GM19099 (cell line): ENCODE measurements around the gene SERPINB6.

Source experiments
- POLR2A ChIP-seq: IDR thresholded peaks from 3 replicates; pipeline ENCODE4 v1.6.1; 2011; ENCODE audit warnings: low read depth; ENCODE audit not compliant: insufficient read length; ENCODE audit errors: extremely low read depth

Gene SERPINB6

GRCh38 chr6:2935566-2936291, 35.6 kb downstream of the SERPINB6 start:
- TF ChIP-seq POLR2A, result no peak

GRCh38 chr6:2934057-2934456, 37.3 kb downstream of the SERPINB6 start:
- no peak for TF ChIP-seq POLR2A

GRCh38 chr6:2931970-2932748, 39.2 kb downstream of the SERPINB6 start:
- TF ChIP-seq POLR2A, result no peak

DNA sequence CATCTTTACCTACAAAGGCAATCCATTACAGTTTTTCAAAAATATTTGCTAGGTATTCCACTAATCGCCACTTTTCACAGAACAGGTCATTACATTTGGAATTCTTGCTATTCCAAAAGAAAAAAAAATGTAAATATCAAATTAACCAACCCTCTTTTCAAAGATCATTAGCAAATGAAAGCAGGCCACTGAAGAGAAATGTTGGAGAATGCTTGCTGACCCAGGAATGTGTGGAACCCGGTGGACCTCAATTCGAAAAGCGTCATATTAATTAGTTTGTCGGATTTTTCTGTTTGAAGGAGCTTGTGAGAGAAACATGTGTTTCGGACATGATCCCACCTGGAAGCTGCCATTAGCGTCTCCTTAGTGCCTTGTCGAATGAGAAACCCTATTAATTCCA, 40.3 kb downstream of the SERPINB6 start:
- no peak for TF ChIP-seq POLR2A

DNA sequence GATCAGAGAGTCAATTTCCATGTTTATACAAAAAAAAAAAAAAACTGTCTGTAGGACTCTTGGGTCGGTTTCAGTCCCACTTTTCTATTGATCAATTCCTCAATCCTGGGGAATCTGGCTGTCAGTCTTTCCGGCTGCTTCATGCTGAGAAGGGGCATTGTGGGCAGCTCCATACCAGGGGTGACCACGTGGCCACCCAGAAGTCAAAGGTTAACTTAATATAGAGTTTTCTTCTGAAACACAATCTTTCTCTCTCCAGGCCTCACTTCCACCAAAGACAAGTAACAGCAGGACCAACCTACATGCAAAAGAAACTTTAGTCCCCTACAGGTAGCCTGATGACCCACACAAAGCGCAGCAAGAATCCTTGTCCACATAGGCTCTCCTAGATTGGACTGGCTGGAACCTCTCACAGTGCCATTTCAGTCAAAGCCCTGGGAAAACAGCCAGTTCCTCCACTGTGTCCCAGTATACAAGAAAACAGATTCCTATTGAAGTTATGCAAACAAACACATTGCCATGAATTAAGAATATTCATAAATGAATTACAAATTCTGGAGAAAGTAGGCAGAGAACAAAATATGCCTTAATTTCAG, 49.7 kb downstream of the SERPINB6 start:
- TF ChIP-seq POLR2A, result no peak

- TF ChIP-seq POLR2A, result no peak
Observed at GRCh38 chr6:2920671-2921112, 50.7 kb downstream of the SERPINB6 start.

GRCh38 chr6:2919886-2920285, 51.5 kb downstream of the SERPINB6 start:
- no peak for TF ChIP-seq POLR2A

- TF ChIP-seq POLR2A, result no peak
Observed at GRCh38 chr6:2919401-2919800, 52.0 kb downstream of the SERPINB6 start.

GRCh38 chr6:2918936-2919335, 52.4 kb downstream of the SERPINB6 start:
- no peak for TF ChIP-seq POLR2A

- TF ChIP-seq POLR2A, result no peak
Observed at GRCh38 chr6:2917801-2918445, 53.4 kb downstream of the SERPINB6 start.

- TF ChIP-seq POLR2A, result no peak
Observed at GRCh38 chr6:2917065-2917464, 54.3 kb downstream of the SERPINB6 start.

DNA sequence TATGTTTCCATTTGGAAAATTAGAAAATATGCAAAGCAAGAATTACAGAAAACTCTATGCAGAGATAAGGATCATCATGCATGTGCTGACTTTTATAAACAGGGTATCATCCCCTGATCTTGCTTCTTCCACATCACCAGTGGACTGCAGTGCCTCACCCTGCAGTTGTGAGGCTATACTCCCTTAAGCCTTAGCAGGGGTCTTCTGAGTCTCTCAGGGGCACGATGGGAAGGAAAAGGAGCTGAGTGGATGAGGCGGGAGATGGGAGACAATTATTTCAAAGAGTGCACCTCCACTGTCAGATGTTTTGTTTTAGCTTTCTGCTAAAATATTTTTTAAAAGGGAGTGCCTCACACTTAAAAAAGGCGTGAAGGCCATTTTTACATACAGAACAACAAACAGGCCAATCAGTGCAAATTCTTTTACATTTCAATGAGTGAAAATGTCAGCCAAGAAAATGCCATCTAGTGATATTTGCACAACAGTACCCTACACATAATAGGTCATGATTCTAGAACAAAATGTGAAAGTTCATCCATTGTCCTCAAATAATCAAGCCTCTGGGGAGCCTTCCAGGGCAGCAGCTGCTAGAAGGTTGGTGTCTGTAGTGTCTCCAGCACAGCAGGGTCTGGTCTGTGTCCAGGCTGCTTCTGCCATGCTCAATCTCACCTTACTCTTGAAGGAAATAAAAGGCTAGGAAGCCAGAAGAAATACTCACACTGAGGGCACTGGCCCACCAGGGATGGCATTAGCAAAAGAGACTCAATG, 55.0 kb downstream of the SERPINB6 start:
- TF ChIP-seq POLR2A, result no peak

GRCh38 chr6:2915150-2915549, 56.2 kb downstream of the SERPINB6 start:
- no peak for TF ChIP-seq POLR2A

GRCh38 chr6:2914318-2914660, 57.1 kb downstream of the SERPINB6 start:
- no peak for TF ChIP-seq POLR2A
